GM12865 (cell line): ENCODE data around the gene NEU4.
"Not testable (repeated sequence)": the region's sequence is repeated elsewhere in the genome, so short reads cannot be mapped to it uniquely, and the experiment has no call there.

Source experiments
- DNase-seq: peaks from one replicate; pipeline ENCODE4 v3.0.0; 2010; ENCODE audit warnings: low read depth
- H3K4me3 ChIP-seq: 2 replicates; pipeline ENCODE4 v1.5.1; 2011; ENCODE audit warnings: mild to moderate bottlenecking, low read depth, low read length, control low read depth
- TF ChIP-seq, protein P1 (sequence below): IDR thresholded peaks from 2 replicates; pipeline ENCODE4 v1.5.1; 2011; ENCODE audit warnings: low read length, control low read depth, low read depth, inconsistent platforms; ENCODE audit not compliant: insufficient read depth; ENCODE audit errors: missing control alignments

The NEU4 gene

GRCh38 chr2:241818229-241818942 lies 9.4 kb downstream of the NEU4 start:
- TF ChIP-seq, protein P1, sequence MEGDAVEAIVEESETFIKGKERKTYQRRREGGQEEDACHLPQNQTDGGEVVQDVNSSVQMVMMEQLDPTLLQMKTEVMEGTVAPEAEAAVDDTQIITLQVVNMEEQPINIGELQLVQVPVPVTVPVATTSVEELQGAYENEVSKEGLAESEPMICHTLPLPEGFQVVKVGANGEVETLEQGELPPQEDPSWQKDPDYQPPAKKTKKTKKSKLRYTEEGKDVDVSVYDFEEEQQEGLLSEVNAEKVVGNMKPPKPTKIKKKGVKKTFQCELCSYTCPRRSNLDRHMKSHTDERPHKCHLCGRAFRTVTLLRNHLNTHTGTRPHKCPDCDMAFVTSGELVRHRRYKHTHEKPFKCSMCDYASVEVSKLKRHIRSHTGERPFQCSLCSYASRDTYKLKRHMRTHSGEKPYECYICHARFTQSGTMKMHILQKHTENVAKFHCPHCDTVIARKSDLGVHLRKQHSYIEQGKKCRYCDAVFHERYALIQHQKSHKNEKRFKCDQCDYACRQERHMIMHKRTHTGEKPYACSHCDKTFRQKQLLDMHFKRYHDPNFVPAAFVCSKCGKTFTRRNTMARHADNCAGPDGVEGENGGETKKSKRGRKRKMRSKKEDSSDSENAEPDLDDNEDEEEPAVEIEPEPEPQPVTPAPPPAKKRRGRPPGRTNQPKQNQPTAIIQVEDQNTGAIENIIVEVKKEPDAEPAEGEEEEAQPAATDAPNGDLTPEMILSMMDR, result no peak
- no peak overlapping the region for H3K4me3 ChIP-seq
- DNase-seq, result no peak

- H3K4me3 ChIP-seq, result no peak overlapping the region
- TF ChIP-seq, protein P1, result no peak
- DNase-seq, result no peak
Observed at GRCh38 chr2:241818943-241819270, 9.9 kb downstream of the NEU4 start.

DNA sequence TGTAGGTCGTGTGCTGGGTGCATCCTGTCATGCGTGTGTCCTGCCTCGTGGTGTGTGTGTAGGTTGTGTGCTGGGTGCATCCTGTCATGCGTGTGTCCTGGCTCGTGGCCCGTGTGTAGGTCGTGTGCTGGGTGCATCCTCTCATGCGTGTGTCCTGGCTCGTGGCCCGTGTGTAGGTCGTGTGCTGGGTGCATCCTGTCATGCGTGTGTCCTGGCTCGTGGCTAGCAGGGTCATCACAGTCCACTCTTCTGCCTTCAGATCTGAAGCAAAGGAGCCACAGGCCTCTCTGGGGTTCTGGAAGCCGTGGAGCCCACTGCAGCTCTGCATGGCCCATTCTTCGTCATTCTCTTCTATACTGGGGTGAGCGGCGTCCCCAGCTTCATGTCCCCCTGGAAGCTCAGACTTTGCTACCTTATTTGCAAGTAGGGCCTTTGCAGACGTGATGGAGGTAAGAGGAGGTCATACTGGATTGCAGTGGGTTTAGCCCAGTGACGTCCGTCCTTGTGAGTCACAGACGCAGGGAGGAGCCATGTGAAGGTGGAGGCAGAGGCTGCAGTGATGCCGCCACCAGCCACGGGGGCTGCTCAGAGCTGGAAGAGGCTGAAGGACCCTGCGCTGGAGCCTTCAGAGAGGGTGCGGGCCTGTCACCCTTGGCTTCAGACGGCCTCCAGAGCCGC lies 11.1 kb downstream of the NEU4 start:
- H3K4me3 ChIP-seq, DNase-seq: not testable (repeated sequence)

DNA sequence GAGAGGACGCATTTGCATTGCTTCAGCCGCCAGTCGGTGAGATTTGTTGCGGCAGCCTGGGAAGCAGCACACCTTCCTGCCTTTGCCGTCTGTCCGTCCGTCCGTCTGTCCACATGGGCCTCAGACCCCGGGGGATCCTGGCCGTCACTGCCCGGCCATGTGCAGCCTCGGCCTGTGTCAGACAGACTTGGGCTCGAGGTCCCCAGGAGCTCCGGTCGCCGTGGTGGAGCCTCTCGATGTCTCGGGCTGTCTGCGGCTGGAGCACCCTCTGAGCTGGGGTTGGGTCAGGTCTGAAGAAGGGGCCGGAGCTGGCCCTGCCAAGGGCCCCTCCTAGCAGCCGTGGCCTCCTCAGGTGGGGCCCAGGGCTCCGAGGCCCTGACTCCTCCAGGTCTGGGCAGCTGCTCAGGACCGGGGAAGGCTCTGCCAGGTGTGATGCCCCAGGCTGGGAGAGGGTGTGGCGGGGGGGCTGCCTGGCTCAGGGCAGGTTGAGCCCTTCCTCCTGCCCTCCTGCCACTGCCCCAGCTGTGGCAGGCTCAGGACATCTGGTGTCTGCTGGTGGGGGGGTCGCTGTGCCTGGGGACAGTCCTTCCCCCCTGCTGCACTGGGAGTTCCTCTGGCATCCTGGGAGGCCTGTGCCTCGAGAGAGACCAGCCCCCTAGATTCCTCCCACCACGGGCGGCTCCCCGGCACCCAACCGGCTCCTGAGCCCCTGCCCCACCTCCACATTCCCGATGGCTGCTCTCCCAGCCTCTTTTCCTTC lies 11.8 kb downstream of the NEU4 start:
- DNase-seq, result no peak
- TF ChIP-seq, protein P1, result no peak
- no peak overlapping the region for H3K4me3 ChIP-seq

GRCh38 chr2:241821460-241822263 lies 12.7 kb downstream of the NEU4 start:
- H3K4me3 ChIP-seq, result no peak overlapping the region
- TF ChIP-seq, protein P1, result no peak
- no peak for DNase-seq

- DNase-seq, result no peak
- TF ChIP-seq, protein P1, result no peak
- no peak overlapping the region for H3K4me3 ChIP-seq
Observed at GRCh38 chr2:241822264-241822623, 13.3 kb downstream of the NEU4 start.

DNA sequence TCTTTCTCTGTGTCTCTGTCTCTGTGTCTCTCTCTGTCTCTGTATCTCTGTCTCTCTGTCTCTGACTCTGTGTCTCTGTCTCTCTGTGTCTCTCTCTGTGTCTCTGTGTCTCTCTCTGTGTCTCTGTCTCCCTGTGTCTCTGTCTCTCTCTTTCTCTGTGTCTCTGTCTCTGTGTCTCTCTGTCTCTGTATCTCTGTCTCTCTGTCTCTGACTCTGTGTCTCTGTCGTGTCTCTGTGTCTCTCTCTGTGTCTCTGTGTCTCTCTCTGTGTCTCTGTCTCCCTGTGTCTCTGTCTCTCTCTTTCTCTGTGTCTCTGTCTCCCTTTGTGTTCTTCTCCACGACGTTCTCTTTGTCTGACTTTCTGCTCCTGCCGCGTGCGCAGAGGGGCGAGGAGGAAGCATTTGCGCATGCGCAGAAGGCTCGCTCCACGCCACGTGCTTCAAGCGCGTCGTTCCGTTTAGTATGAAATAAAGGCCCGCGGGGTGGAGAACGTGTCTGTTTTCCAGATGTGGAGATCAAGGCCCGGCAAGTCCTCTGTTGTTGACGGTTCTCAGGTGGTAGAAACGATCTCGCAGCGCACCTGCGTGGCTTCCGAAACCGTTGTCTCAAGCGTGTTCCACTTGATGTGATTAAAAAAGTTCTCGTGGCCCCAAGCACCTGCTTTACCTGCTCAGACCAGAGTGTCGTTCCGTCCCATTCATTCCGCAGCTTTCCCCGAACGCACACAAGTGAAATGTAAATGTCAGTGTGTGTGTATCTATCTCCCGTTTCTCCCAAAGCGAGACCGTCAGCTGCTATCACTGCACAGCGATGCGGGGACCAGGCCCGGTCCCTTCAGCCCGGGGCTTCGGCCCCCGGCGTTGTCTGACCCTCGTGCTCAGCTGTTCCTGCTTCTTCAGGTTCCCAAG lies 14.8 kb downstream of the NEU4 start:
- H3K4me3 ChIP-seq, DNase-seq: not testable (repeated sequence)
